Dedifferentiated amniotic fluid mesenchymal stem cell (primary cell): ENCODE measurements around the gene SLC15A5.

Experiments used
- DNase-seq: peaks from one replicate; pipeline ENCODE4 v3.0.0-alpha.2; 2016; ENCODE audit errors: extremely low spot score

SLC15A5 gene, protein sequence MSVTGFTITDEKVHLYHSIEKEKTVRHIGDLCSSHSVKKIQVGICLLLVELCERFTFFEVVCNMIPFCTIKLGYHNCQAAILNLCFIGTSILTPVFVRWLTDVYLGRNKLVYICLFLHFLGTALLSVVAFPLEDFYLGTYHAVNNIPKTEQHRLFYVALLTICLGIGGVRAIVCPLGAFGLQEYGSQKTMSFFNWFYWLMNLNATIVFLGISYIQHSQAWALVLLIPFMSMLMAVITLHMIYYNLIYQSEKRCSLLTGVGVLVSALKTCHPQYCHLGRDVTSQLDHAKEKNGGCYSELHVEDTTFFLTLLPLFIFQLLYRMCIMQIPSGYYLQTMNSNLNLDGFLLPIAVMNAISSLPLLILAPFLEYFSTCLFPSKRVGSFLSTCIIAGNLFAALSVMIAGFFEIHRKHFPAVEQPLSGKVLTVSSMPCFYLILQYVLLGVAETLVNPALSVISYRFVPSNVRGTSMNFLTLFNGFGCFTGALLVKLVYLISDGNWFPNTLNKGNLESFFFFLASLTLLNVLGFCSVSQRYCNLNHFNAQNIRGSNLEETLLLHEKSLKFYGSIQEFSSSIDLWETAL

DNA sequence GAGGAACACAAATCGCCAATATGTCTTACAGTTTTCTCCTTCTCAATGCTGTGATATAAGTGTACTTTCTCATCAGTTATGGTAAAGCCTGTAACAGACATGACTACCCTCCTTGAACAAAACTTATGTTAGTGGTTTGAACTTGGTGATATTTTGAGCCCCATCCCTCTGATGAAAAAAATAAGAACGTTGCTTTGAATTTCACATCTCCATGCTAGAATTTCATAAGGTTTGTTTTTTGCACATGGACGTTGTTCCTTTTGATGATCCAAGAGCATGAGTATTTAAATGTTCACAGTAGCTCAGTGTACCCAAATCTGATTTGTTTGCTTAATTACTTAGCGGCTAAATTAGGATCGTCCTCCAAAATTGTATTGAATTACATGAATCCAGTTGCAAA lies at the start of gene SLC15A5:
Gene SLC15A5 (minus strand): TSS at position 101 of the 400 bp plus-strand sequence. CDS start 0 bp downstream, at position 101.
- DNase-seq: no peak

DNA sequence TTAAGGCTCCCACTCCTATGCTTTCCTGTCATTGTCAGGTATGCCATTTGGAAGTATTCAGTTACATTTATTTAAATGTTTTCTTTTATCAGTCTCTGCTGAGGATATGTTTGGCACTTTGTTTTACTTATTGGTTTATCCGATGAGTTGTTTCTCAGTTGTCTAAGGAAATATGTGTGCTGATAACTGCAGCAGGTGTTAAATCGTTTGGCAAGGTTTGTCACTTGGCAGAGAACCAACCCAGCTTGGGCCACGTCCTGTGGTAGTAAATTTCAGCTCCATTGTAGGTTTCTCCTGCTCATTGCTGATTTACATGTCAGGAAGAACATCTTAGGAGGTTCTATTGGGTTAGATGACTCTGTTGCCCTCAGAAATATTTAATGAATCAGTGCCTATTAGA lies 47.9 kb upstream of the SLC15A5 start:
- DNase-seq: no peak

DNA sequence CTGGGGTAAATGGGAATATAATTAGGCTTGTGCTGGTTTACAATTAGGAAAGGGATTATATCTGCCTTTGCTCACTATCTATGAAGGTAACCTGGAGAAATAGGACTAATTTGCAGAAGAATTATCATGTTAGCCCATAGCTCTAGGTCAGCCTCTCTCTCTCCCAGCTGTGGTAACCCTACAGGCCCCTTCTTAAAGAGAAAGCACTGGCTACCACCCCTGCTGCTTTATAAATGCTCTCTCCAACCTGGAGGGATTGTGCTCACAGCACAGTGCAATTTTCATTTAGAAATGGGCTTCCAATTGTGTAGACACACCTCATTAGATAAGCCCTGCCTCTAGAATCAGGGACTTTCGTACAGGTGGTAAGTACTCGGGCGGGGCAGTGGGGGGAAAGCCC lies 47.3 kb upstream of the SLC15A5 start:
- no peak for DNase-seq

DNA sequence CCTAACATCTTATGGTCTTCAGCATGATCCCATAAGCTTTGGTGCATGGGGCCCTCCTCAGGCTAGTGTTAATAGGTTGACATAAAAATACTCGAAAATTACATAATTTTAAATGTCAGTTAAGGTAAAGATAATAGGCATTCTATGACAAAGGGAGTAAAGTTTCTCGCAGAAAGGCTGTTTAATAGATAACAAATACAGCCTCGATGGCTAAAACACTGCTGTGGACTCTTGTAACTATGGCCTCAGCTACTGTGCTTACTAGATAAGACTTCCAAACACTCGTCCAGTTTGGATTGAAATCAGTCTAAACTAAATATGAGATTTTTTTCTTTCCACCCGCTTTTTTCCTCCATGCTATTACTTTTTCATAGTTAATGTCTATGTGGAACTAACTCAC lies 46.8 kb upstream of the SLC15A5 start:
- no peak for DNase-seq

DNA sequence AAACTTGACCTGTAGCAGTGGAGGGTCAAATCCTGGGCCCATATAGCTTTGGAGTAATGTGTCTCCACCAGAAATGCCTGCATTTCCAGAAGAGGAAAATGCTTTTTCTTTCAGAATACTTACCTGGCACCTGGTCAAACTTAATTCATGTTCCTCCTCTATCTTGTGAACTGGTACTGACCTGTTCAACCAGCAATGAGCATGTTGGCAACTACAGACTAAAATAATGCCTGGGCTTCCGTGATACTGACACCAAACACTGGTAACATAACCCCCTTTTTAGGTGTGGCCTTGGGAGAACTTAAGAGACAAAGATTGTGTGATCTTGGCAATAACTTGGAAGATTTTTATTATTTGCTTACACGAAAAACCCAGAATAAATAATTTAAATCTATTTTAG lies 46.2 kb upstream of the SLC15A5 start:
- DNase-seq: no peak

DNA sequence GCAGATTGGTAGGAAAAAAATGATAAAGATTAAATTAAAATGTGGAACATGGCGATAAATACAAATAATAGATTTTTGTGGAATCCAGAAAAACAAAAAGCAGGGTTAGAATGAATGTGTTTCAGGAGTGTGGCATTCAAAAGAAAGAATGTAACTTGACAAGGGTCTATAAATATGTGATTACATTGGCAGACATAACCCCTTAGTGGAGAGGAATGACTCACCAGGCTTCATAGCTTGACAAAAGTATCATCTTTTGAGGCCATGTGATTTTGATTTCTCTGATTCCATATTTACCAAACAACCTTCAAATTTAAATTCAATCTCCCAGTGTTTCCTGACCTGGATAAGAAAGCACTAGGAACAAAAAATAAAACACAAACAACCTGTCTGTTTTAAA lies 45.5 kb upstream of the SLC15A5 start:
- DNase-seq: peak; percentile 21

DNA sequence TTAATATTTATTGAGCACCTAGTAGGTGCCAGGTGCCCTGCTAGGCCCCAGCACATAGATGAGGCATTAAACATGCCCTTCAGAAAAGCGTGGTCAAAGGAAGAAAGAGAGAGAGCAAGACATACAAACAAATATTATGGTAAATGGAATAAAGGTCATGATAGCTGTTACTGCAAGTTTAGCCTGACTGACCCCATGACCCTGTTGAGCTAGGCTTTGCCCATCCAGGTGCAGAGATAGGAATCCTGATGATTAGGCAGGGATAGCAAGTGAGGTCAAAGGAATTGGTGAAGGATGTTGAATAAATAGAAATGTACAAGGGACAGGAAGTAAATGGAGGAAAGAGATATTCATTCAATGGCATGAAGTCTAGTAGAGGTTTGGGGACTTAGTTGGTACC lies 33.4 kb upstream of the SLC15A5 start:
- DNase-seq: no peak

DNA sequence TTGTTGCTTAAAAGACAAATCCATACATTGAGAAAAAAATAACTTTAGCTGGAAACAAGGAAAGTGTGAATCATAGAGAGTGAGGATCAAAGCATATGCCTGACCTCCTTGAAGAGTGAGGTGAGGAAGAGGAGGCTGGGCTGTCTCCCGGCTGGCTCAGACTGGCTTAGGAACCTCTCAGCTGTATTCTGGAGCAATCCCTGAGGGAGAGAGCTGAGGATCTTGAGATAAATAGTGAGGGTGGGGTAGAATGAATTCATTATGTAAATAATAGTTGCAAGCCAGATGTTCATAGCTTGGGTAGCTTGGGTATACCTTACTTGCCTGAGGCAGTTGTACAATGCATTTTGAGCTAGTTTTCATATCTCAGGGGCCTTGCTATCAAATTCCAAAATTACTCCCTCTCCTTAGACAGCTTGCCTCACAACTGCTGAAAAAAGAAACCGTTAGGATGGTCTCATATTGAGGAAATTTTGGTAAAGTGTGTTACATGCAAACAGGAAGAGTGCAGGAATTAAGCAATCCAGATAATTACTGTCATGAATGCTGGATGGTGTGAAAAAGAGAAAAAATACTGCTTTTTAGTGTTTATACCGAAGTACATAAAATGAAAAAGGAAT lies 30.5 kb upstream of the SLC15A5 start:
- DNase-seq: no peak

DNA sequence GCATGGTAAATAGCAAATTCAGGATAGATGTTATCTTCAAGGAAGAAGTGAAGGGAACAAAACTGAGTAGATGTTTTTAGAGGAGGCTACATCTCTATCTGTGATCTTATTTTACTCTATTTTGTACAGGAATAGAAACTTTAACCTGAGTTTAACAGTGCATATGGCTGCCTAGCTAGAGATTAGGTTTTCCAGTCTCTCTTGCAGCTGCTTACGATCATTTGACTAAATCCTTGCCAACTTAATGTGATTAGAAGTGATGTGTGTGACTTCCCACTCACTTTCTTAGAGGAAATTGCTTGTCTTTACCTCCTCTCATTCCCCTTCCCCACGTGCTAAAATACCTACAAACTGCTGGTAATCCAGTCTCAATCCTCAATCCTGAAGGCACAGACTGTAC lies 26.5 kb upstream of the SLC15A5 start:
- DNase-seq: no peak

DNA sequence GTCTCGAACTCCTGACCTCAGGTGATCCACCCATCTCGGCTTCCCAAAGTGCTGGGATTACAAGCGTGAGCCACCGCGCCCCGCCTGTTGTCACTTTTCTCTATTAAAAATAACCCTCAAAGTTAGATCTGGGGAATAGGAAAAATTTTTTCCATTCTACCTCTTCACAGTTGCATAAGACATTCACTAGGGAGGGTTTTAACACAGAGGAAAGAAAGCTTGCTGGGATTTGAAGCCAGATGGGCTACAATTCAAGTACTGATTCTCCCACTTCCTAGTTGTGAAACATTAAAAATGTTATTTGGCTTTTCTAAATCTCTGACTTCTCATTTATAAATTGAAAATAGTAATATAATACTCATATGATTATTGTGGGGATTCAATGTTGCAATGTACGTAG lies 23.3 kb upstream of the SLC15A5 start:
- DNase-seq: no peak

DNA sequence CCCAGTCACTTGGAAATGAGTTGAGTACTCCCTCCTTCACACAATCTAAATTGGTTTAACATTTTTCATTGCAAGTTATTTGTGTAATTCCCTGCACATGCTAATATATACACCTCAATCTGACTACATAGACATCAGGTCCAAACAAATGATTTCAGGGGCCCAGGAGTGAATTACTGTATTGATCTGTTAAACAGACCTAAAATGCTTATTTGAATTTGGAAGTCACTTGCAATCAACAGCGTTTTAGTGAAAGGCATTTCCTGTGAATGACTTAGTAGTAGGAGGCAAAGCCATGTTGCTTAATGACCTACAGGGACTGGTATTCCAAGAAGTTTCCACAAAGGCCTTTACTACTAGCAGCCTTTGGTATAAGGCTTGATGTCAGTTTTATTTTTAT lies 22.6 kb upstream of the SLC15A5 start:
- peak; percentile 14 for DNase-seq

DNA sequence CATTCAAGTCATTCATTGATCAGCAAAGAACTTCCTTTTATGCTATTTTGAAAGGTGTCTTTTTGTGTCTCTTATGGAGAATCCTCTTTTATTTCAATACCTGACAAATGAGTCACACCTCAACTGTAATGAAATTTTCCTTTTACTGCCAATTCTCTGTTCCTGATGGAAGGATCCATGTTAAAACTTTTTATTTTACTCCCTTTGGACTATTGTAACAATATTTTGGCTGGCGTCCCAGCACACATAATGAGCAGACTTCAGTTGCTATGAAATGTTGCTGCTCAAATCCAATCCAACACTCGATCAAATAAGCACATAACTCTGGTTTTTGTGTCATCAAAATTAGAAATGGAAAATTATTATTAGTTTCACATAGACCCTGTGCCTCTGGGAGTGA lies 21.9 kb upstream of the SLC15A5 start:
- DNase-seq: no peak

DNA sequence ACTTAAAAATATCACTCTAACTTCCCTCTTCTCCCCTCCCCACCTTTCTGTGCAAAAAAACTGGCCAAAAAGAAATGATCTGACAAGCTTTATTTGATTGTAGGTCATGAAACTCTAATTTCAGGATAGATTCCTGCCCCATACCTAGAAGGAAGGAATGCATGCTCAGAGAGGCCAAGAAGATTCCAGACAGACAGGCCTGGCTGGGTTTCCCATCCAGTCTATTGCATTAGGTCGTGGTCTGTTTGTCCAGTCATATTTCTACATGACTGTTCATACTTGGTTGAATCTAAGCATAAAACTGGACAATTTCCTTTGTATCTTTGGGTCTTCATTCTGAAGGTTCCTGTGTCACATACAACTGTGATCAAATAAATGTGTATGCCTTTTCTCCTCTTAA lies 20.0 kb upstream of the SLC15A5 start:
- no peak for DNase-seq

DNA sequence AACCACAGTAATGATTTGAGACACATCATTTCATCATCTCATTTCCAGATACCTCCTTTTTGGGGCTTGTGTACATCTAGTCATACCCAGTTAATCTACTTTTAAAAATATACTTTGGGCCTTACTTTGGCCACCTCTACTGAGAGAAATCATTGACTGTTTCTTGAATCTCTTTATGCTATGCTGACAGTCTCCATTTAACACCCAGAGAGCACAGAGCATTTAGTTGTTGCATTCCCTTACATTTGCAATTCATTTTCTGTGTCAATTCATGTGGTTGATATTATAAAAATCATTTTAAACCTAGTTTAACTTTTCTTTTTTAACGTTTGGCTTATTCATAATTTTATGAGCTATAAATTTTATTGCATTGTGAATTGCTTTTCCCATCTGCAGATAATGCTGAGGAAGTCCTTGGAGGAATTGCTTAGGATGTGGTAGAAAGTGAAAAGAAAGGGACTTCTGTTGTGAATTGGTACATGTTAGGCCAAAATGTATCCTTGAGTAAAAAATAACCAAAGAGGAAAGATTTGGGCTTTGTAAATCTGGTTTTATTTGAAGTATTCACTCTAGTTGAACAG lies 17.0 kb upstream of the SLC15A5 start:
- no peak for DNase-seq

DNA sequence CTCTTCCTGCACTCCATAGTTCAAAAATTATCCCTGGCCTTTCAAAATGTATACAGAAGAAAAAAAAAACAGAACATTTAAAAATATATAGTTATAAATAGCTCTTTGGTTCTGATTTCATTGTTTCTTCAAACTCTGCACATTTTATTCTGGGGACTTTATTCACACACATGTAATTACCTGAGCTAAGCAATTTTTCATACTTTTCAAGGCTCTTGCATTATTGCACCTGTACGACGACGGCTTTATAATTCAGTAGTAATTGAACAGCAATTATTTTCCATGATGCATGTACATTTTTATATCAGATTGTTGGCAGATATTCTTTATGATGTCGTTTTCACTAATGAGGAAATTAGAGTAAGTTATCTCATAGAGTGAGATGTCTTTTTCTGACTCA lies 13.5 kb upstream of the SLC15A5 start:
- DNase-seq: no peak

DNA sequence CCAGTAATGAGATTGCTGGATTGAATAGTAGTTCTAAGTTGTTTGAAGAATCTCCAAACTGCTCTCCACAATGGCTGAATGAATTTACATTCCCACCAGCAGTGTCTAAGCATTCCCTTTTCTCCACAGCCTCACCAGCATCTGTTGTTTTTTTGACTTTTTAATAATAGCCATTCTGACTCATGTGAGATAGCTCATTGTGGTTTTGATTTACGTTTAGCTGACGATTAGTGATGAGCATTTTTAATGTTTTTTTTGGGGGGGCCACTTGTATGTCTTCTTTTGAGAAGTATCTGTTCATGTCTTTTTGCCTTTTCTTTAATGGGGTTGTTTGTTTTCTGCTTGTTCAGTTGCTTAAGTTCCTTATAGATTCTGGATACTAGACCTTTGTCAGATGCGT lies 8.1 kb upstream of the SLC15A5 start:
- DNase-seq: no peak

DNA sequence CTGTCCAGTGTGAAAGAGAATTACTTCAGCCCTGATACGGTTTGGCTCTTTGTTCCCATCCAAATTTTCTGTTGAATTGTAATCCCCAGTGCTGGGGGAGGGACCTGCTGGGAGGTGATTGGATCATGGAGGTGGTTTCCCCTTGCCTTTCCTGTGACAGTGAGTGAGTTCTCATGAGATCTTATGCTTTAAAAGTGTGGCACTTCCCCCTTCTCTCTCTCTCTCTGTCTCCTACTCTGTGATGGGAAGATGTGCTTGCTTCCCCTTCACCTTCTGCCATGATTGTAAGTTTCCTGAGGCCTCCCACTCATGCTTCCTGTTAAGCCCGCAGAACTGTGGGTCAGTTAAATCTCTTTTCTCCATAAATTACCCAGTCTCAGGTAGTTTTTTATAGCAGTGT lies 5.5 kb upstream of the SLC15A5 start:
- no peak for DNase-seq

DNA sequence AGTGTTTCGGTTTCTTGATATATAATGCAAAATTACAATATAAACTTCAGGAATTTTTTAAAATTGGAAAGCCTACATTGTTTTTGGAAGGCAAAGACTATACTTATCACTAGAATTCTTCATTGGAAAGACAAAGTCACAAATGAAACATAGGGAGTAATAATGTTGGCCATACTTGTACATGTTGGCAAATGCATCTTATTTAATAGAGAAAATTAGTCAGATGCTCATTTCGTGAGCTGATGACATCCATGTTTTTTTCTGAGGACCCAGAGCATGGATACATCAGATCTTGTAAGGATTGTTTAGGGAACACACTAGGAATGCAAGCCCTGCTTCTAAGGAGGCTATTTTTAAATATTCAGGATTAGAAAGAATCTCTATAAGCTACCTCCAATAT lies 4.6 kb upstream of the SLC15A5 start:
- no peak for DNase-seq

DNA sequence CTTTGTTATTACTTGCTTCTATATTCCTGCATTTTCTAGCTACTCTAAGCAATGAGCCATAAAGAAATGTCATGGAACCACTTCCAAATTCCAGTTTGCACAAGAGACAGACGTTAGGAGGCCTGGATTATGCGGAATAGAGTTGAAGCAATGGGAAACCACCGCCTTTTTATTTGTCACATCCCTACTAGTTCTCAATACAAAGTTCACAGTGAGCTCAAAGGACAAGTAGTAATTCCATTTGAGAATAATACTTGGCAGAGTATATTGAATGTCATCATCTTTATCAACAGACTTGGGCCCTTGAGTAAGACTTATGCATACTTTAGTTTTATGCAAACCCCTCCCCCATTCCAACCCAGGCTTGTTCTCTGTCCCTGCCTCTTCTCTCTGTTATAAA lies 3.7 kb upstream of the SLC15A5 start:
- DNase-seq: no peak

DNA sequence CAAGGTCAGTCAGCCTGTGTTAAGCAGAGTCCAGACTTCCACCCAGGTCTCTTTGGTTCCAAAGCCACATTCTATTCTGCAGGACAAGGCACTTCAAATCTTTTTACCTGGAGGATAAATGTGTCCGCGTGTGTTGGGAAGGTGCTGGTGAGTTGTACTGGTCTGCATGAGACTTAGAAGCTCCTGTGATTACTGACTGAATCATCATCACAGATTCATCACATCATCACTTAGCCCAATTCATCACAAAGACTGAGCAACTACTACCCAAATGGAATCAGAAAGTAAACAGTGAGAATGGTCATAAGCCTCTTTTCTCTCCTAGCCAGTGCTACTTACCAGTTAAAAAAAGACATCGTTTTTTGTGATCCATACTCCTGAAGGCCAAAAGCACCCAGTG lies 5.3 kb downstream of the SLC15A5 start:
- DNase-seq: no peak

DNA sequence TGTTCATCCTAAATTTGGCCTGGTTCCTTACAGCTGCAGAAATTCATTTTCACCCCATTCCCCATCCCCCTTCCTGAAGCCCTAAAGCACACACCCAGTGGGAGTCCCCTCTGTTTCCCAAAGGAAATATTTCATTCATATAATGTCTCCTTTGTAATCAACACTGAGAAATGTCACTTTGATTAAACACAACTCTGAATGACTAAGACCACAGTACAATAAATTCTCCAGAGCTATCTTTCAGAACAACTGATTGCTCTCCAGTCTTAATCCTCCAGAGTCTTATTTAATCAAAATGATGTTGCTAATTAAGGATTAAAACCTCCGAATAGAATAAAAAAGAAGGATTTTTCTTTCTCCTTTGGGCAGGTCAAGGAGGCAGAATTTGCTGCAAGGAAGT lies 6.4 kb downstream of the SLC15A5 start:
- no peak for DNase-seq

DNA sequence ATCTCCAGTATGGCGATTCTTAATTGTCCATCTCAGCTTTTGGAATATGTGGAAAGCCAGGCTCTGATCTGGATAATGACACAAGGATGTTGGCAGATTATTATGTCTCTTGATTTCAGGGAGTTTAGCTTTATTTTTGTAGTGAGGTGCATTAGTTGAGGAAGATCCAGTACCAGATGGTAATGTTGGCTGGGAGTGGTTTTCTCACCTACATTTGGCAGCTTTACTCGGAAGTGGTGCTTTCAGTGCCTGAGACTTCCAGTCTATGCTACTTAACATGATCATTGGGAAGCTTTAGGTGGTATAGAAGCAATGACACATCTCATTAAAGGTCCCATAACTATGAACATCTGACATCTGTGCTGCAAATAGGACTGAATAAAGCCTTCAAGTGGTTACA lies 7.5 kb downstream of the SLC15A5 start:
- no peak for DNase-seq

DNA sequence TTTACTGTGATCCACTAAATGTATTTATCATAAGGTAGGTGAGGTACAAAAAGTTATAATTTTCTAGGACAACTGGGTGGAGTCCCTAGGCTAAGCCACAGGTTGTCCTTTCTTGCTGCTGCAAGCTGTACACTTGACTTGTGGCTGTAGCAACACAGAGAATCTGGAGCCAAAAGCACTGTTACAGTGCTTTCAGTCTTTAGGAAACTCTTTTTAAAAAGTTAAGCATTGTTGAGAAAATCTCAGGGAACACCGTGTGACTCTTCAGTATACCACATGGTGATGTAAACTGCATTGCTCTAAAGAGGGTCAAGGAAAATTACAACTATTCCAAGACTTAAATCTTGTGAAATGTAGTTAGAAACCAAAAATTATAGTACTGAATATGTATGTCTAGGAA lies 11.4 kb downstream of the SLC15A5 start:
- no peak for DNase-seq
